PC-3 (cell line): Measurements from ENCODE around the gene SYNE1. TPM values are rescaled to one million over a fixed set of nuclear protein-coding genes. Genes with fewer than 3 reads are reported as not detected.
A peak's percentile ranks its signal among the peaks of the same experiment; 100 is the strongest.

Source experiments
- ATAC-seq: fragments of 200-7000 bp; cut with Tn5 transposase; 2 replicates; pipeline ENCODE4 v1.9.1; 2020; ENCODE audit warnings: mild to moderate bottlenecking, moderate library complexity
- BruUV-seq: library from RNA; stranded (reverse); fragments of 400-500 nt; replicated peaks from 2 replicates; lab custom pipeline; 2021; lab: Mats Ljungman, UMichigan
- CTCF ChIA-PET: fragments of 300-600 bp; sonication (Branson Sonifier 250); formaldehyde crosslinking; loops from one replicate; lab custom pipeline; 2022; ENCODE audit warnings: antibody characterized with exemption; lab: Charles Lee
- POLR2A ChIA-PET: fragments of 300-600 bp; sonication (Branson Sonifier 250); formaldehyde crosslinking; loops from one replicate; lab custom pipeline; 2022; ENCODE audit warnings: antibody characterized with exemption; ENCODE audit not compliant: unreplicated experiment; lab: Charles Lee
- DNase-seq: peaks from one replicate; pipeline ENCODE4 v3.0.0-alpha.2; 2015
- H2AFZ ChIP-seq: fragments of 300-600 bp; sonication (generic); 2 replicates; pipeline ENCODE4 v1.6.0; 2016; ENCODE audit warnings: antibody characterized with exemption, low read length
- H3F3A ChIP-seq: fragments of 300-600 bp; sonication (generic); one replicate; pipeline ENCODE4 v1.6.0; 2017; ENCODE audit warnings: antibody characterized with exemption, low read length, control low read depth, mild to moderate bottlenecking; ENCODE audit not compliant: unreplicated experiment
- H3K27ac ChIP-seq: fragments of 300-600 bp; sonication (generic); 2 replicates; pipeline ENCODE4 v1.5.1; 2016; ENCODE audit warnings: mild to moderate bottlenecking, low read length
- H3K27me3 ChIP-seq: fragments of 300-600 bp; sonication (generic); 2 replicates; pipeline ENCODE4 v1.6.1; 2016; ENCODE audit warnings: low read length, mixed read lengths
- H3K36me3 ChIP-seq: fragments of 300-600 bp; sonication (generic); 2 replicates; pipeline ENCODE4 v1.6.1; 2016; ENCODE audit warnings: low read depth, mixed run types, low read length, mixed read lengths
- H3K4me1 ChIP-seq: fragments of 300-600 bp; sonication (generic); 2 replicates; pipeline ENCODE4 v1.5.1; 2016; ENCODE audit warnings: low read length; ENCODE audit not compliant: insufficient read depth
- H3K4me2 ChIP-seq: fragments of 300-600 bp; sonication (generic); 2 replicates; pipeline ENCODE4 v1.6.0; 2016; ENCODE audit warnings: low read length
- H3K4me3 ChIP-seq: fragments of 300-600 bp; sonication (generic); 2 replicates; pipeline ENCODE4 v1.5.1; 2016; ENCODE audit warnings: mild to moderate bottlenecking, low read length, mixed read lengths
- H3K79me2 ChIP-seq: fragments of 300-600 bp; sonication (generic); 2 replicates; pipeline ENCODE4 v1.6.1; 2017; ENCODE audit warnings: low read length, mixed read lengths
- H3K9ac ChIP-seq: fragments of 300-600 bp; sonication (generic); 2 replicates; pipeline ENCODE4 v1.6.0; 2016; ENCODE audit warnings: mild to moderate bottlenecking, low read length
- H3K9me2 ChIP-seq: fragments of 300-600 bp; sonication (generic); replicated peaks from 2 replicates; pipeline ENCODE4 v1.6.1; 2016; ENCODE audit warnings: mixed run types, low read length, mixed read lengths
- H3K9me3 ChIP-seq: fragments of 300-600 bp; sonication (generic); 2 replicates; pipeline ENCODE4 v1.6.1; 2016; ENCODE audit warnings: low read length, mixed read lengths
- H4K20me1 ChIP-seq: fragments of 300-600 bp; sonication (generic); 2 replicates; pipeline ENCODE4 v1.6.1; 2016; ENCODE audit warnings: low read length, mixed read lengths
- EZH2 ChIP-seq: fragments of 300-600 bp; sonication (generic); IDR thresholded peaks from one replicate; pipeline ENCODE4 v1.6.1; 2017; ENCODE audit warnings: antibody characterized with exemption, mild to moderate bottlenecking, low read length; ENCODE audit not compliant: unreplicated experiment
- EZH2phosphoT487 ChIP-seq: fragments of 300-600 bp; sonication (generic); IDR thresholded peaks from 2 replicates; pipeline ENCODE4 v1.6.1; 2018; ENCODE audit warnings: mild to moderate bottlenecking, antibody characterized with exemption, low read length, borderline replicate concordance
- intact Hi-C: fragments of 100-400 bp; cut with micrococcal nuclease; formaldehyde crosslinking; loops from 2 replicates; pipeline ENCODE4 v1.9.0; 2023
- total RNA-seq: library from RNA; depleted of rRNA; stranded (reverse); fragments of >200 nt; gene quantifications from 2 replicates; pipeline ENCODE4 v1.2.3, GENCODE V29; 2014
- TF ChIP-seq, protein P1 (sequence below): fragments of 300-600 bp; sonication (generic); conservative IDR thresholded peaks from 2 replicates; pipeline ENCODE4 v1.5.1; 2017; ENCODE audit warnings: antibody characterized with exemption, low read depth, mild to moderate bottlenecking, low read length

Gene SYNE1
- total RNA-seq, 1 experiment from 2014 or later, result 16.7 TPM

DNA sequence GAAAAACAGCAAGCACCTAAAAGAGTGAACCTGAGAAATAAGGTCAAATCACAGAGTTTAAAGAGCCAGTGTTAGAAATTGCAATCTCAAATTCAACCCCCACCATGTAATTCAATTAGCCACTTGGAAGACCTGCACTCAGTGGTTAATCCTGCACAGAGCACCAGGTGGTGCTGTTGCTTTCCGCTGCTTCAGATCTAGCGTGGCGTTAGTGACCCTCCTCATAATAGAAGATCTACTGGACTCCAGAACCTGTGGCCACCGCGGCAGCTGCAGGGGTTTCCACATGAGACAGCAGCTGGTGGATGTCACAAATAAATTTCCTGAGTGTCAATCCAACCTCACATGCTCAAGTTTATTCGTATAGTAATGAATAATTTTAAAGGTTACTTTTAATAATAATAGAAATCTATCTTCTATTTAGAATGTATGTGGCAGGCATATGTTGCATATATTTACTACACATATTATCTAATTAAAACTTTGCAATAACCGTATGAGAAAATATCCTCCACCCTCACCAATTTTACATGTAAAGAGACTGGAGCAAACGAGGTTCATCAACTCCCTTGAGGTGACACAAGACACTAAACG is 84.4 kb downstream of the SYNE1 start:
- intact Hi-C loops, result loop anchor here (2.0 to 10.0 kb wide), 4 partner anchors 65 to 152 kb away; no protein-coding TSS in a partner anchor
- peak; percentile 71 for DNase-seq
- POLR2A ChIA-PET, result no interaction called here

DNA sequence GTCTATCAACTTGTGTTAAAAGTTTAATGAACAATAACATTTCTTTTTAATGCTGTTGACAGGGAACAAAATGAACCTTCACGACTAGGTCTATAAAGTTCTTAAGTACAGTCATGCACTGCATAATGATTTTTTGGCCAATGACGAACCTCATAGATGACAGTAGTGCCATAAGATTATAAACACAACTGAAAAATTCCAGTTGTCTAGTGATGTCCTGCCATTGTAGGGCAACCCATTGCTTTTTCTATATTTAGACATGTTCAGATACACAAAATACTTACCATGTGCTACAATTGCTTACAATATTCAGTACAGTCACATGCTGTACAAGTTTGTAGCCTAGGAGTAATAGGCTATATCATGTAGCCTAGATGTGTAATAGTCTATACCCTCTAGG is 93.6 kb downstream of the SYNE1 start:
- no peak for TF ChIP-seq EZH2phosphoT487
- TF ChIP-seq, protein P1, sequence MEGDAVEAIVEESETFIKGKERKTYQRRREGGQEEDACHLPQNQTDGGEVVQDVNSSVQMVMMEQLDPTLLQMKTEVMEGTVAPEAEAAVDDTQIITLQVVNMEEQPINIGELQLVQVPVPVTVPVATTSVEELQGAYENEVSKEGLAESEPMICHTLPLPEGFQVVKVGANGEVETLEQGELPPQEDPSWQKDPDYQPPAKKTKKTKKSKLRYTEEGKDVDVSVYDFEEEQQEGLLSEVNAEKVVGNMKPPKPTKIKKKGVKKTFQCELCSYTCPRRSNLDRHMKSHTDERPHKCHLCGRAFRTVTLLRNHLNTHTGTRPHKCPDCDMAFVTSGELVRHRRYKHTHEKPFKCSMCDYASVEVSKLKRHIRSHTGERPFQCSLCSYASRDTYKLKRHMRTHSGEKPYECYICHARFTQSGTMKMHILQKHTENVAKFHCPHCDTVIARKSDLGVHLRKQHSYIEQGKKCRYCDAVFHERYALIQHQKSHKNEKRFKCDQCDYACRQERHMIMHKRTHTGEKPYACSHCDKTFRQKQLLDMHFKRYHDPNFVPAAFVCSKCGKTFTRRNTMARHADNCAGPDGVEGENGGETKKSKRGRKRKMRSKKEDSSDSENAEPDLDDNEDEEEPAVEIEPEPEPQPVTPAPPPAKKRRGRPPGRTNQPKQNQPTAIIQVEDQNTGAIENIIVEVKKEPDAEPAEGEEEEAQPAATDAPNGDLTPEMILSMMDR, result no peak
- no peak for TF ChIP-seq EZH2
- intact Hi-C loops, result no loop called here

More for the DNA sequence above, 84.4 kb downstream of the SYNE1 start:
- no TSS peak for BruUV-seq
- Histone ChIP-seq H4K20me1 (no peaks in the 10 kb centered on the region), H2AFZ (no peak overlapping the region), H3K79me2 (no peaks in the 10 kb centered on the region), H3F3A (no peaks in the 10 kb centered on the region), H3K9me2 (no peaks in the 10 kb centered on the region), H3K4me3 (no peak overlapping the region), H3K9me3 (no peaks in the 10 kb centered on the region), H3K36me3 (no peaks in the 10 kb centered on the region), H3K27me3 (no peaks in the 10 kb centered on the region), H3K9ac (no peak overlapping the region), H3K4me2 (no peak overlapping the region), H3K4me1 (no peaks in the 10 kb centered on the region), H3K27ac (no peak overlapping the region)
- no peak for TF ChIP-seq EZH2
- TF ChIP-seq, protein P1, result peak; percentile 77
- CTCF ChIA-PET, result no interaction called here
- ATAC-seq, result peak; percentile 80

DNA sequence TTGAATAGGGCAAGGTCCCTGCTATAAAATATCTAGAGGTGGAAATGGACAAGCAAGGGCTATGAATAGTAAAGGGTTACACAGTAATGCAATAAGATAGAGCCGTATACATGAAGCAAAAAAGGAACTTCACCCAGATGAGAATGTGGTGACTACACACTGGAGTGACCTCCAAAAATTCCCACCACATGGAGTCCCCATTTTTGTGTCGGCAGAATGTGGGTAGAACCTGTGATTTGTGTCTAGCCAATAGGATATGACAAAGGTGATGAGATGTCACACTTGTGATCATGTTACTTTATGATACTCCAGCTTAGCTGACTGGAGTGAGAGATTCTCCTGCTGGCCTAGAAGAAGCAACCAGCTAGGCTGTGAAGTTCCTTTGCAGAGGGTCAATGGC is 96.8 kb downstream of the SYNE1 start:
- Histone ChIP-seq H3K27me3 (peaks cover 25% of the 10 kb centered on the region), H3F3A (no peaks in the 10 kb centered on the region), H3K36me3 (no peaks in the 10 kb centered on the region), H3K27ac (no peak overlapping the region), H3K4me2 (no peak overlapping the region), H2AFZ (no peak overlapping the region), H4K20me1 (no peaks in the 10 kb centered on the region), H3K4me1 (no peaks in the 10 kb centered on the region), H3K4me3 (no peak overlapping the region), H3K79me2 (no peaks in the 10 kb centered on the region), H3K9me3 (no peaks in the 10 kb centered on the region), H3K9me2 (no peaks in the 10 kb centered on the region), H3K9ac (no peak overlapping the region)
- POLR2A ChIA-PET, result no interaction called here
- ATAC-seq (no peak), DNase-seq (no peak)
- CTCF ChIA-PET, result no interaction called here
- TF ChIP-seq EZH2 (no peak), EZH2phosphoT487 (no peak)
- TF ChIP-seq, protein P1, result no peak
- no TSS peak for BruUV-seq
- intact Hi-C loops, result no loop called here

More for the DNA sequence above, 93.6 kb downstream of the SYNE1 start:
- Histone ChIP-seq H3K27me3 (peaks cover 19% of the 10 kb centered on the region; the same call in 1 of the 2 replicates), H3K9ac (no peak overlapping the region), H3K79me2 (no peaks in the 10 kb centered on the region), H3K27ac (no peak overlapping the region), H3K4me1 (no peaks in the 10 kb centered on the region), H4K20me1 (no peaks in the 10 kb centered on the region), H2AFZ (no peak overlapping the region), H3K4me3 (no peak overlapping the region), H3F3A (no peaks in the 10 kb centered on the region), H3K9me2 (no peaks in the 10 kb centered on the region), H3K36me3 (no peaks in the 10 kb centered on the region), H3K4me2 (no peak overlapping the region), H3K9me3 (no peaks in the 10 kb centered on the region)
- BruUV-seq, result no TSS peak
- ChIA-PET CTCF (no interaction called here), POLR2A (no interaction called here)
- no peak for ATAC-seq
- DNase-seq, result no peak
